Fibroblast of villous mesenchyme (primary cell): ENCODE data around the gene TMC8. TPM values are rescaled to one million over a fixed set of nuclear protein-coding genes. Genes with fewer than 3 reads are reported as not detected.

ENCODE experiments used
- DNase-seq: peaks from one replicate; pipeline ENCODE4 v3.0.0-alpha.2; 2010; ENCODE audit warnings: low read depth
- H3K4me3 ChIP-seq: 2 replicates; pipeline ENCODE4 v1.5.1; 2011; ENCODE audit warnings: low read depth, mild to moderate bottlenecking, low read length
- total RNA-seq: library from RNA; depleted of rRNA; stranded (reverse); fragments of >200 nt; gene quantifications from 2 replicates; pipeline ENCODE4 v1.2.3, GENCODE V29; 2012
- TF ChIP-seq, protein P1 (sequence below): IDR thresholded peaks from 2 replicates; pipeline ENCODE4 v1.5.1; 2012; ENCODE audit warnings: low read depth, mild to moderate bottlenecking, low read length; ENCODE audit not compliant: insufficient read depth

TMC8 gene
- total RNA-seq, 1 donor = not detected

DNA sequence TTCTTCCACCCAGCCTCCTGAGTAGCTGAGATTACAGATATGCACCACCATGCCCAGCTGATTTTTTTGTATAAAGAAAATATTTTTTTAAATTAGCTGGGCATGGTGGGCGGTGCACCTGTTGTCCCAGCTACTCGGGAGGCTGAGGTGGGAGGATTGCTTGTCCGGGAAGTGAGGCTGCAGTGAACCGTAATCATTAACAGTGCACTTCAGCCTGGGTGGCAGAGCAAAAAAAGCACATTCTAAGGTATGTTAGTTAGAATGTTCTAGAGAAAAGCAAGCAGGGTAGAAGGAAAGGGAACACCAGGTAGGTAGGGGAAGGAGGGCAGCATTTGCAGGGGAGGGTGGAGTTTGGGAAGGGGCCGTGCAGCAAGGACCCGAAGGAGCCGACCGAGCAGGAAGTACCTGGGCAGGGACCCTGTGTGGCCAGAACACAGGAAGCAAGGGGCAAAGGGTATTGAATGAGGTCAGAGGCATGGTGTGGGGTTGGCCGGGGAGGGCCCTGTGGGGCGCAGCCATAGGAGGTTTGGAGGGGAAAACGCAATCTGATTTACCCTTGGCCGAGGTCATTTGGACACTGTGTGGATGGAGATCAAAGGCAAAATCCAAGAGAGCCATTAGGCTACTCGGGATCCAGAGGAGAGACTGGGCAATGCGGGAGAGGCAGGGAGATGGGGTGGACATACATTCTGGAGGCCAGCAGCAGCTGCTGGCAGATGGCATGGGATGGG lies 17.9 kb downstream of the TMC8 start:
- no peak for DNase-seq

DNA sequence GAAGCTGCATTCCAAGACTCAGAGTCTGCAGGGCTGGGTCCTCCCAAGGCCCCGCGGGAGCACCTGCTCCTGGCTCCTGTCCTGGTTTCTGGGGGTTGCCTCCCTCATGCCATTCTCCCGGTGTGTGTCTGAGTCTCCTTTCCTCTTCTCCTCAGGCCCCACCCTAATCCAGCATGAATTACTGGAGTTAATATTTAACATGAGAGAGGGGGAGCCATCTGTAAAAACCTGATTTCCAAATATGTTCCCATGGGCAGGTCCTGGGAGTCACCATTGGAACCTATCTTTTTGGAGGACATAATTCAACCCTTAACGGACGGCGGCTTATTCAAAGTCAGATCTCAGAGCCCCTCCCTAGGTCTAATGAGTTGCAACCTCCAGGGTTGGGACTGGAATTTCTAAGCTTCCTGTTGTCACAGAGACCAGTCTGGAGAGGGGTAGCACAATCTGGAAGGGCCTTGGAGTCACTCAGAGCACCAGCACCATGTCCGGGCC lies 21.0 kb downstream of the TMC8 start:
- TF ChIP-seq, protein P1, sequence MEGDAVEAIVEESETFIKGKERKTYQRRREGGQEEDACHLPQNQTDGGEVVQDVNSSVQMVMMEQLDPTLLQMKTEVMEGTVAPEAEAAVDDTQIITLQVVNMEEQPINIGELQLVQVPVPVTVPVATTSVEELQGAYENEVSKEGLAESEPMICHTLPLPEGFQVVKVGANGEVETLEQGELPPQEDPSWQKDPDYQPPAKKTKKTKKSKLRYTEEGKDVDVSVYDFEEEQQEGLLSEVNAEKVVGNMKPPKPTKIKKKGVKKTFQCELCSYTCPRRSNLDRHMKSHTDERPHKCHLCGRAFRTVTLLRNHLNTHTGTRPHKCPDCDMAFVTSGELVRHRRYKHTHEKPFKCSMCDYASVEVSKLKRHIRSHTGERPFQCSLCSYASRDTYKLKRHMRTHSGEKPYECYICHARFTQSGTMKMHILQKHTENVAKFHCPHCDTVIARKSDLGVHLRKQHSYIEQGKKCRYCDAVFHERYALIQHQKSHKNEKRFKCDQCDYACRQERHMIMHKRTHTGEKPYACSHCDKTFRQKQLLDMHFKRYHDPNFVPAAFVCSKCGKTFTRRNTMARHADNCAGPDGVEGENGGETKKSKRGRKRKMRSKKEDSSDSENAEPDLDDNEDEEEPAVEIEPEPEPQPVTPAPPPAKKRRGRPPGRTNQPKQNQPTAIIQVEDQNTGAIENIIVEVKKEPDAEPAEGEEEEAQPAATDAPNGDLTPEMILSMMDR = no peak
- H3K4me3 ChIP-seq = no peak overlapping the region
- no peak for DNase-seq

More for the DNA sequence above, 17.9 kb downstream of the TMC8 start:
- TF ChIP-seq, protein P1 = no peak
- H3K4me3 ChIP-seq = no peak overlapping the region

DNA sequence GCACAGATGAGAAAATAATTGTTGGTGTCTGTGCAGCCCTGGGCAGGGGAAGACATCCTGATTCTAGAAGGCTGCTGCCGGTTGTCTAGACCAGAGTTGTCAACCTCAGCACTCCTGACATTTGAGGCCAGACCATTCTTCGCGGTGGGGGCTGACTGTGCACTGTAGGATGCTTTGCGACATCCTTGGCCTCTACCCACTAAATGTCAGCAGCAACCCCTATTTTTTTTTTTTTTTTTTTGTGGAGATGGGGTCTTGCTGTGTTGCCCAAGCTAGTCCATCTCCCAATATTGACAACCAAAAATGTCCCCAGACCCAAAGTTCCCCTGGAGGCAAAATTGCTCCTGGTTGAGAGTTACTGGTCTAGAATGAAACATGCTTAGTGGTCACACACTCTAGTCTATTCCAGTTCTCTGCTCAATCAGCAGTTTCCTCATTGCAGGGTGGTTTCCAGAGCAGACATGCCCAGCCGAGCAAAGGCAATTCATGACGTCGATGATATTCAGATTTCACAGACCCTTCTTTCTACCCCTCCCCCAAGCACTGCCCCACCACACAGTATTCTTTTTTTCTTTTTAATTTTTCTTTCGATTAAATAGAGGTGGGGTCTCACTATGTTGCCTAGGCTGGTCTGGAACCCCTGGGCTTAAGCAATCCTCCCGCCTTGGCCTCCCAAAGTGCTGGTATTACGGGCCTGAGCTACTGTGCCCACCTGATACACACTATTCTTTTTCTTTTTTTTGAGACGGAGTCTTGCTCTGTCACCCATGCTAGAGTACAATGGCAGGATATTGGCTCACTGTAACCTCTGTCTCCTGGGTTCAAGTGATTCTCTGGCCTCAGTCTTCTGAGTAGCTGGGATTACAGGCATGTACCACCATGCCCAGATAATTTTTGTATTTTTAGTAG lies 24.6 kb downstream of the TMC8 start:
- no peak for DNase-seq
- TF ChIP-seq, protein P1 = no peak
- H3K4me3 ChIP-seq = no peak overlapping the region

DNA sequence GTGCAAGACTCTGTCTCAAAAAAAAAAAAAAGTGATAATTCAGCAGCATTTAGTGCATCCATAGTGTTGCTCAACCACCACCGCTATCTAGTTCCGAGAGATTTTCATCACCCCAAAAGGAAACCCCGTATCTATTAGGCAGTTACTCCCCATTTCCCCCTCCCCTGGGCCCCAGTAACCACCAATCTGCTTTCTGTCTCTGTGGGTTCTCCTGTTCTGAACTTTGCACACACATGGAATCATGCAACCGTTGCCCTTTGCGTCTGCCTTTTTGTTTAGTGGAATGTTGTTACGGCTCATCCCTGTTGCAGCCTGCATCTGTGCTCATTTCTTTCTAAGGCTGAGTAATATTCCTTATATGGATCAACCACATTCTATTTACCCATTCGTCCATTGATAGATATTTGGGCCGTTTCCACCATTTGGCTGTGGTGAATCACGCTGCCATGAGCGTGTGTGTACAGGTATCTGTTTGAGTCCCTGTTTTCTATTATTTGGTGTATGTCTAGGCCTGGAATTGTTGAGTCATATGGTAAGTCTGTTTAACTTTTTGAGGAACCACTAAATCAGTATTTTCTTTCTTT lies 29.1 kb downstream of the TMC8 start:
- H3K4me3 ChIP-seq = no peak overlapping the region
- TF ChIP-seq, protein P1 = no peak
- DNase-seq = peak; percentile 88

DNA sequence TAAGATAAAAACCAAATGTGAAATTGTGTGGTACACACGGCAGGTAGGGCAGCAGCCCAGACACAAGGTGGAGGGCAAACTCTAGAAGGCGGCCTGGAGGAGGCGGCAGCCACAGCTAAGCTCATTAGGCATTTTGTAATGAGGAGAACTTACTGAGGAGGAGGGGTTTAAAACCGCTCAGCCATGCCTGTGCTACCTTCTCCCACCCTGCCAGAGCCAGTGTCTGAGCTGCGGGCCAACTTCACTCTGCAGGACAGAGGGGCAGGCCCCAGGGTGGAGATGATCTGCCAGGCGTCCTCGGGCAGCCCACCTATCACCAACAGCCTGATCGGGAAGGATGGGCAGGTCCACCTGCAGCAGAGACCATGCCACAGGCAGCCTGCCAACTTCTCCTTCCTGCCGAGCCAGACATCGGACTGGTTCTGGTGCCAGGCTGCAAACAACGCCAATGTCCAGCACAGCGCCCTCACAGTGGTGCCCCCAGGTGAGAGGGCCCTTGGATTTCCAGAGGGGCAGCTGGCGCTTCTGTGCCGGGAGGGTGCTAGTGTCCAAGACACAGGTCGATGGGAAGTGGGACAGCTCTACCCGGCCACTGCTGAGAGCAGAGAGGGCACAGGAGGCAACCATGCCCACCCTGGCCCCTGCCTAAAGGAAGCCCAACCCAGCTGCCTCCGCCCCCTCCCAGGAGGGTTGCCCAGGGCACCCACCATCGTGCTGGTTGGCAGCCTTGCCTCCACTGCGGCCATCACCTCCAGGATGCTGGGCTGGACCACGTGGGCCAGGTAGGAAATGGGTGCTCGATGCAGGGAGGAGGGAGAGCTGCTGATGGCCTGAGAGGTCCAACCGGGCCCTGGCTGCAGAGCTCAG lies 33.5 kb downstream of the TMC8 start:
- TF ChIP-seq, protein P1 = no peak
- no peak overlapping the region for H3K4me3 ChIP-seq
- no peak for DNase-seq
